NOMO-1 treated with dmso at 0.1 percent for 144 hours (cell line): ENCODE results near the gene EMP1.

Experiments used
- DNase-seq: peaks from one replicate; lab custom pipeline; 2025; ENCODE audit not compliant: unreplicated experiment; lab: John Stamatoyannopoulos, UW

The EMP1 gene

DNA sequence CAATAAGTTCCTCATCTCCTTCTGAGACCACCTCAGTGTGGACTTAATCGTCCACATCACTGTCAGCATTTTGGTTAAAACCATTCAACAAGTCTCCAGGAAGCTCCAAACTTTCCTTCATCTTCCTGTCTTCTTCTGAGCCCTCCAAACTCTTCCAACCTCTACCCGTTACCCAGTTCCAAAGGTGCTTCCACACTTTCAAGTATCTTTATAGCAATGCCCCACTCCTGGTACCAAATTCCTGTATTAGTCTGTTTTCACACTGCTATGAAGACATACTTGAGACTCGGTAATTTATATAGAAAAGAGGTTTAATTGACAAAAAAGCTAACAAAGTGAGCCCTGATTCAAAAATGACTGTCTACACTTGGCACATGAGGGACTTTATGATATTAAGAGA is 22.8 kb downstream of the EMP1 start:
- DNase-seq, result no peak

DNA sequence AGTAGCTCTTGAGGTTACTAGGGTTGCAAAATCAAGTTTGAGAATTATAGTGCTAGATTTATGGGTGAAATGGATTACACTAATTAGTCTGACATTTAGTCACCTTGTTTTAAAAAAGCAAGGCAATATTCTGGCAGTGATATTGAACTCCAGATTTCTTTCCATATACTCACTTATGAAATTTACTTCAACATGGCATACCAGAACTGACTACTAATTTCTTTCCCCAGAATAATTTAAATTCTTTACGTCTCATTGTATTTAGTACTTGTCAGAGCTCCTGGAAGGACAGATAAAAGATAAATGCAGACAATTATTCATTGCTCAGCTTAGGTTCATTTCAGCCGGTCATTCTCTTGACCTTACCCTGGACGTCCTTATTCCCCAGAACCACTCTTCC is 24.3 kb downstream of the EMP1 start:
- no peak for DNase-seq

DNA sequence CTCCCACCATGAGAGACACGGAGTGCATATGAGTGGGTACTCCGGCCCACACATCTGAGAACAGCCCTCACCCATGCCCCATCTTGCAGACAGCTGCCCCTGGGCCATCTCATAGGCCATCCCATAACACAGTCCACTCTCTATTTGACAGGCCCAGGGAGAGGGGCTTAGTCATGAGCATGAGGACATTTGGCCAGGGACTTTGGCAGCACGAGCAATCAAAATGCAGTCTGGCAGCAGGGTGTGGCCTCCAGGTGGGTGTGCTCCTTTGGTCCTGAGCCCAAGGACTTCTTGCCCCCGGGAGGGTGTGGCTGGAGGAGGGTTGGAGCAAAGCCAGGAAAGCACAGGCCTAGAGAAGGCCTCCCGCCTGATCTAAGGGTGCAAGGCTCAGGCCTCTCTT is 25.6 kb downstream of the EMP1 start:
- DNase-seq, result no peak

DNA sequence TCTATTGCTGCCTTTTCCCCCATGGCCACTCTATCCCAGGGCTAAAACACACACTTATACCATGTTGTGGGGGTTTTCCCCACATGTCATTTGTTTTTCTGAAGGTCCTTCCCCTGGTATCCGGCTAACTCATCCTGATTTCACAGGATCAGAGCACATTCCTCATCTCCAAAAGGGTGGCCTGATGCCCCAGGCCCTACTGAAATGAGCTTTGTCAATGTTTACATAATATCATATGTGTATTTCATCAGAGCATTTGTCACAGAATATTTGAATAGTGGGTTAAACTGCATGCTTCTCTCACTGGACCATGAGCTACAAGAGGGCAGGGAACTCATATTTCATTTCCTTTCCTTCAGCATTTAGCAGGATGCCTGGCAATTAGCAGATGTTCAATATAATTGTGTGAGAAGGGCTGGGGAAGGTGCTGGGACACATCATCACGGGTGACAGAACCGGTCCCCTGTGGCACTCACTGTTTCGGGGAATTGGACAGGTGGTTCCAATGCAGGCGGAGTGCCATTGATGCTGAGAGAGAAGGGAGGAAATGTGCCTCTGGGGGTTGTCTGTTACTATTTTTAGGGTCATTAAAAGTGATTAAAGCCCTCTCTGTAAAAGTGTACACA is 26.8 kb downstream of the EMP1 start:
- no peak for DNase-seq

DNA sequence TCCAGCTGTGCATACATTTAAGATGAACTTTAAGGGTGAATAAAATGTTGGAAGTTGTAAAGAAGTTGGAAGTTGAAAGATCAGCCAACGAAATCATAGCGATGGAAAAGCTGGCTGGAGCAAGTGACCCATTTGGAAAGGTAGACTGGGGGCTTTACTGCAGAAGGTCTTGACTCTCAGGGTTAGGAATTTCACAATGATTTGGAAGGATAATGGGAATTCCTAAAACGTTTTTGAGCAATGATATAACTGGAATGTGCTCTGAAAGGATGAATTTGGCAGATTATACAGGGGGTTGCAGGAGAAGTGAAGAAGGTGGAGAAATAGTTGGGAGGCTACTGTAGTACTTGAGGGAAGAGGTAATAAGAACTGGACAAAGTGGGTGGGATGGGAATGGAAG is 27.4 kb downstream of the EMP1 start:
- no peak for DNase-seq

DNA sequence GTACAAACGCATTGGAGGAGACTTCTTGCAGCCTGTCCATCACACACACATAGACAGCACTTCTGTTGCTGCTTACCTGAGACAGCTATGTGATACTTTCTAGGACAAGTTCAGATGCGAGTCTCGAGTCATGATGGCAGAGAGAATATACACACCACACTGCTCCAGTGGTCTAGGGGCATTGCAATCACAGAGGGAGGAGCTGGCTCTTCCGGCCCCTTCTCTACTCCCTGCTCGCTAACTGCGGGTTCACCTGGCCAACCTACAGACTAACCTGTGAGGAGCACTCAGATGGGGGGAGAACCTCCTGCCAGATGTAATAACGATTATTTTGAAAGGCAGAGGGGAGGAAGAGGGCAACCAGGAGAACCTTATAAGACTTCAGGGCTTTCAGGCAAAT is 30.7 kb downstream of the EMP1 start:
- DNase-seq, result no peak

DNA sequence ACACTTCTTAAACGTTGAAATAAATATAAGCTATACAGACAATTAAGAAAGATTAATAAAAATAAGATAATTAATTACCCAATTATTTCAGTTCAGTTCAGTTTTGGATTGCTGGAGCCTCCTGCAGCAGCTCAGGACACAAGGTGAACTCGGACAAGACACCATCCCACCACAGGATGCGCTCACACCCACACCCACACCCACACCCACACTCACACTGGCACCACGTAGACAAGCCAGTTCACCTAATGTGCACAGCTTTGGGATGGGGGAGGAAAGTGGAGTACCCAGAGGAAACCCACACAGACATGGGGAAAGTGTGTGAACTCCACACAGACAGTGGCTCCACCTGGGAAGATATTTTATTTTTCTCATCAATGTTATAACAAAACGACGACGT is 32.1 kb downstream of the EMP1 start:
- DNase-seq, result no peak

DNA sequence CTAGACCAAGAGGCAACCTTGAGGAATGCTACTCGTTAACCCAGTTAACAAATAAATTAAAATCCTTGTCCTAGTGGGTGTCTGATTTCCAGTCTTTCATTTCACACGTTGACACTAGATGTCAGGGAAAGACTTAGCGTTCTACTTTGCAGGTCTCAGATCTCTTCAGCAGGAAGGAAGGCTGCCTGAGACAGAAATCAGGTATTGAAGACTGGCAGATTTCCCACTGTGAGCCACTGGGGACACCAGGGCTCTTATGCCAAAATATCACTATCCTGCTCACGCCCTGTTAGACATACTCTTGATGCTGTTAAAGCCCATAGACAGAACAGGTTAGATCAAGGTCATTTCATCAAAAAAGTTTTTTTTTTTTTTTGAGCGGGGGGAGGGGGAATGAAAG is 33.0 kb downstream of the EMP1 start:
- DNase-seq, result no peak

DNA sequence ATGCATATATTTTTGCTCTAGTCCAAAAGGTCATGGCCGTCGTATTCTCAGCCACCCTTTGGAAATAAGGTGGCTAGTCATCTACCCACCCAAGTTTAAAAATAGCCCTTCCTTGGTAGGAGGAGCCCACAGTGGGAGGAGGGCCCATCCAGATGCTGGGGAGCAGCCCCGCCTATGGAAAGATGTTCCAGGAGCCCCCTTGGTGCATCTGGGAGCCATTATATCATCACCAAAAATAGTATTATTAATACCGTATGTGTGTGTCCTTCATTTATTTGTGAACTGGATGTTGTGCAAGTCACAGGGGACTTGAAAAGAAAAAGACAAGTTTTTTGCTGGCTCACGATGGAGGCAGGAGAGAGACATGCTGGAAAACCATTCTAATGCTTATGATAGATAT is 34.0 kb downstream of the EMP1 start:
- DNase-seq, result no peak

DNA sequence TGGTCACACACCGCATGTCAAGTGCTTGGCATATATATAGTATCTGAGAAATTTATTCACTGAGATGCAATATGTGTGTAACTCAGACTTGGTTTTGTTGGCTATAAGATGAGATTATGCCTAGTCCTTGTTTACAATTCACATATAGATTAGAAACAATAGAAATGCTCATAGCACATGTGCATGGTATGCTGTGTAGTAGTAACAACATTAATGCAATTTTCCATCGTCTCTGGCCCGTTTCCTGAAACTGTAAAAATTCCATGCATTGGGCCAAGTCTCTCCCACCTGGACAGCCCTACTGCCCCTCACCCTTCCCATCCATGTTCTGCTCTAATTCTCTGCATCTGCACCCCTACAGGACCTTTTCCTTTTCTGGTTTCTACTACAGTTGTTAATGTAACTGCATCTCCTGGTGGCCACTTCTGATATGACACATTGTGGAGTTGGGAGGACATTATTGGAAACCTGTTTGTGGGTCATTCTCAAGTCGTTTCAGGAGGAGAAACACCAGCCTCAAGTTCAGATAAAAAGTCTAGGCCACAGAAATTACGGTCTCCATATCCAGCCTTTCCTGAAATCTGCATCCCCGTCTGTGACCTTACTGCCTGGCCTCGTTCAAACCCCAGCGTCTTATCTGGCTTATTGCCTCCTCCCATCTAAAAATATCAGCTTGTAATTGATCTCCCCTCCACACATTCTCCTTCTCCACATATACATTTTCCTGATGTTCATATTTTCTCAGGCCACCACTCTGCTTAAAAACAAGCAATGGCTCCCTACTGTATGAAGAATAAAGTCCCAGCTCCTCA is 37.5 kb downstream of the EMP1 start:
- no peak for DNase-seq

DNA sequence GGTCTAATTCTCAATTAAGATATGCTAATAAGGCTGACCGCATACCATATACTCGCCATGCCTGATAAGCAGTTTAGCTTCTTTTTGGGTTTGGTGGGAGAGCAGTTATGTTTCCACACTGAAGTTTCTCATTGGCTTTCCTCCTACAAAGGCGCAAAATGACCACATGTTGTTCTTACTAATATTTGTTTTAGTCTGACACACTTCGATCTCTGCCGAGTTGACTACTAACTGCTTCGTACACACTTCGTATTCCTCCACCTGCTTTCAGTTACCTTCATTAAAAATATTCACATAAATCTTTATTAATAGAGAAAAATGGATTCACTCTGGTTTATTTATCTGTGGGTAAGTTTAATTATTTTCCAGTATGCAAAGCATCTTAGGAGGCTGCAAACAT is 41.7 kb downstream of the EMP1 start:
- no peak for DNase-seq

DNA sequence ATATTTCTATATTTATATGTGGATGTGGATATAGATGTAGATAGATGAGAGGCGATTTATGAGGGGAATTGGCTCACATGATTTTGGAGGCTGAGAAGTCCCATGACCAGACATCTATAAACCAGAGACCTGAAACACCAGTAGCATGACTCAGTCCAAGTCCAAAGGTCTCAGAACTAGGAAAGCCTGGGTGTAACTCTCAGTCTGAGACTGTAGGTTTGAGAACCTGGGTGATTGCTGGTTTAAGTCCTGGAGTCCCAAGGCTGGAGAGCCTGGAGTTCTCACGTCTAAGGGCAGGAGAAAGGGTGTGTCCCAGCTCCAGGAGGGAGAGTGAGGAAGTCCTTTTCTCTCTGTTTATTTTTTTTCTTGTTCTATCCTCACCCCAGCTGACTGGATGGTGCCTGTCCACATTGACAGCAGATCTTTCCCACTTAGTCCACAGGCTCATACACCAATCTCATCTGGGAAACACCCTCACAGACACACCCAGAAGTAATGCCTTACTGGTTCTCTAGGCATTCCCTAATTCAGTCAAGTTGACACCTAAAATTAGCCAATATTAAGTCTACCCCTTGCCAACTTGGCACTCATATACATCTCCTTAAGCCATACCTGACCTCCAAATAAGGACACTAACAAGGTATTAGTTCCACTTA is 45.4 kb downstream of the EMP1 start:
- no peak for DNase-seq

DNA sequence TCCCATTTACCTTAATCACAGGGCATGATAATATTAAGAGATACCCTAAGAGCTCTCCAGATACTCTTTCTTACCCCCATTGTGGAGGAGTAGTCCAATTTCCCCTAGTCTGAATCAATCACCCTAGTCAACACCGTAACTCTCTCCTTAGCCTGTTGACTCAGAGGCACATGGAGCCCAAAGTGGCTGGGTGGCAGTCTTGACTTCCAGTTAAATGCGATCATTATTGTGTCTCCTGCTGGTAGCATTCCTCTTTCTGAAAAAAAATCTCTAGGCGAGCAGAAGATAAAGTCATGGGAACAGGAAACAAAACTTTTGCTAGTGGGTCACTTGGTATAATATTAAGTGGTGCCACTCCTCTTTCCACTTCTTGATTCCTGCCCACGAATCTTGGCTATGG is 46.4 kb downstream of the EMP1 start:
- no peak for DNase-seq

DNA sequence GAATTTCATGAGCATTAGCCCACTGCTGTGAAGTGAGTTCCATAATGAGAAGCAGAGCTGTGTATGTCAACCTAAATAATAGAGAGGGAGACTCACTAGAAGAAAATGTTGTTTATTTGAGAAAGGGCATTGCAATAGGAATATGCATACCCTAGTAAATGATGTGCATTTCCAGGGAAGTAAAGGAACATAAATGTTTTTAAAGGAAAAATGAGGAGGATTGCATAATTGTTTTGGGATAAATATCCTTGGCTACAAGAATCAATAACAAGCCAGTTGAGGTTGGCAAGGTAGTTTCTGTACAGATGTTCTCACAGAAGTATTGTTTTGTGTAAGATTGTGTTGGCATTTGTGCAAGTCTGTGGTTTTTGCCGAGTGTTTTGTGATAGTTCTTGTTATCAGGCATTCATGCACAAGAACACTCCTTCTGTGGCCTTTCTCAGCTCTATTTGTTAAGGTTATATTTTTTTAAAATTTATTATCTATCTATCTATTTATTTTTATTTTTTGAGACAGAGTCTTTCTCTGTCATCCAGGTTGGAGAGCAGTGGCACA is 47.1 kb downstream of the EMP1 start:
- no peak for DNase-seq

DNA sequence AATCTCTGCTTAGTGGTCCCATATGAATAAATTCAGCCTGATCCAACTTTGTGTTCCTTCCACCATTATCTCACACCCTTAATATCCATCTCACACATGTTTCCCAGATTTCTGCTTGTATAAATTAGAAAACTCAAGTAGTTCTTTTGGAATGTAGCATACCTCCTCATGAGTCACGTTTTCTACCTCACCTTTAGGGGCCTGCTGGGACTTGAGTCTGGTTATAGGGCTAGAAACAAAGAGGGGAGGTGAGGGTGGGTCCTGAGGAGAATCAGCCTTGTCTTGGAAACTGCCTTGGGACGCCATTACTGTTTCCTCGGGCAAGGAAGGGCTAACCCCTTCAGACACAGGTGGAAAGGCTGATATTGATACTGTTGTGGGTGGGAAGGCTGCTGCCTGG is 51.1 kb downstream of the EMP1 start:
- DNase-seq, result no peak

DNA sequence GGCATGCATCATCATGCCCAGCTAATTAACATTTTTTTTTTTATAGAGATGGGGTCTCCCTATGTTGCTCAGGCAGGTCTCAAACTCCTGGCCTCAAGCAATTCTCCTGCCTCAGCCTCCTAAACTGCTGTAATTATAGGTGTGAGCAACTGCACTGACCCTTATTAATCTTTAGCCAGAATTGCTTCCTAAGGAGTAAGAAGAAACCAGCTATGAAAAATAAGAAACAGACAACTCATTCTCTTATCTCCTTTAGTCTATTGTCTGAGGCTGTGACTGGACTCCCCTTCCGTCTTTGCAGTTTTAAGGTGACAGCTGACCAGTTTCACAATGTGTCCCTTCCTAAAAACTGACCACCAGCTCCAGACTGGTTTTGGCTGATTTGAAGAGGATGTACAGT is 52.4 kb downstream of the EMP1 start:
- no peak for DNase-seq

DNA sequence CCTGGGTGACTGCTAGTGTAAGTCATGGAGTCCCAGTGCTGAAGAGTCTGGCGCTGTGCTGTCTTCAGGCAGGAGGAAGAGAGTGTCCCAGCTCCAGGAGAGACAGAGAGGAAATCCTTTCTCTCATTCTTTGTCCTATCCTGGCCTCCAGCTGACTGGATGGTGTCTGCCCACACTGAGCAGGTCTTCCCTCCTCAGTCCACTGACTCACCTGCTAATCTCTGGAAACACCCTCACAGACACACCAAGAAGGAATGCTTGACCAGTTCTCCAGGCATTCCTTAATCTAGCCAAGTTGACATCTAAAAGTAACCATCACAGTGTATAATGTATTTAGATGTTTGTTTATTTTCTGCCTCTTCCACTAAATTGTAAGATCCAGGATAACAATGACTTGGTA is 53.9 kb downstream of the EMP1 start:
- no peak for DNase-seq

DNA sequence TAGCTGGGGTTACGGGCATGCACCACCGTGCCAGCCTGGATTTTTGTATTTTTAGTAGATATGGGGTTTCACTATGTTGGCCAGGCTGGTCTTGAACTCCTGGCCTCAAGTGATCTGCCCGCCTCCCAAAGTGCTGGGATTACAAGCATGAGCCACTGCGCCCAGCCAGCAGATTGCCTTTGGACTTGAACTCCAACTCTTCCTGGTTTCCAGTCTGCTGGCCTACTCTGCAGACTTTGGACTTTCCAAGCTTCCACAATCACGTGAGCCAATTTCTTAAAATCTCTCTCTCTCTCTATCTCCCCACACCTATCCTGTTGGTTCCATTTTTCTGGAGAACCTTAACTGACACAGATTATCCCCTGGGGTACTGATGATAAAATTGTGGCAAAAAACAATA is 55.0 kb downstream of the EMP1 start:
- DNase-seq, result no peak

DNA sequence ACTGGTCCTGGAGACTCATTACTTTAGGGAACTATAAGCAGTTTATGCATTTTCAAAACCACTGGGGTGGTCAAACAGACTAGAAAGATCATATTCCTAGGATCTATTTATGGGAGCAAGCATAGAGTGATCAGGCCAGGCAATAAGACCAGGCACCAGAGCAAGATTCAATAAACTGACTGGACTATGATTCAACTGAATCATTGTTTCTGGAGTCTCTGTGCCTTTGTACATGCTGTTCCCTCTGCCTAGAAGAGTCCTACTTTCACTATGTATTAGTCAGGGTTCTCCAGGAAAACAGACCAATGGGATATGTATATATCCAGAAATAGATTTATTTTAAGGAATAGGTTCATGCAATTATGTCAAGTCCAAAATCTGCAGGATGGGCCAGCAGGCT is 55.5 kb downstream of the EMP1 start:
- DNase-seq, result no peak

DNA sequence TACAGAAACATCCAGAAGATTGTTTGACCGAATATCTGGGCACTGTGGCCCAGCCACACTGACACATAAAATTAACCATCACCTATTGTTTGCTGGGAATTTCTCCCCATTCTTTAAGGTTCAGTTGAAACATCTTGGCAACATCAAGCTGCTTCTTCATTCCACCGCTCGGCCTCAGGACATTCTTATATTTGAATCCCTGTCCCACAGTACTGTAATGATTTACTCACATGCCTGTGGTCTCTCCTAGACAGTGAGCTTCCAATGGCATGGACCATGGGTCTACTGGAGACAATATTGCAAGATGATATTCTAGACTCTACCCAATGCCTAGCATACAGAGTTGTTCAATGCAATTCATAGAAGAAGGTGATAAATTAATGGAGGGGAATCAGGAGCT is 56.1 kb downstream of the EMP1 start:
- DNase-seq, result no peak

DNA sequence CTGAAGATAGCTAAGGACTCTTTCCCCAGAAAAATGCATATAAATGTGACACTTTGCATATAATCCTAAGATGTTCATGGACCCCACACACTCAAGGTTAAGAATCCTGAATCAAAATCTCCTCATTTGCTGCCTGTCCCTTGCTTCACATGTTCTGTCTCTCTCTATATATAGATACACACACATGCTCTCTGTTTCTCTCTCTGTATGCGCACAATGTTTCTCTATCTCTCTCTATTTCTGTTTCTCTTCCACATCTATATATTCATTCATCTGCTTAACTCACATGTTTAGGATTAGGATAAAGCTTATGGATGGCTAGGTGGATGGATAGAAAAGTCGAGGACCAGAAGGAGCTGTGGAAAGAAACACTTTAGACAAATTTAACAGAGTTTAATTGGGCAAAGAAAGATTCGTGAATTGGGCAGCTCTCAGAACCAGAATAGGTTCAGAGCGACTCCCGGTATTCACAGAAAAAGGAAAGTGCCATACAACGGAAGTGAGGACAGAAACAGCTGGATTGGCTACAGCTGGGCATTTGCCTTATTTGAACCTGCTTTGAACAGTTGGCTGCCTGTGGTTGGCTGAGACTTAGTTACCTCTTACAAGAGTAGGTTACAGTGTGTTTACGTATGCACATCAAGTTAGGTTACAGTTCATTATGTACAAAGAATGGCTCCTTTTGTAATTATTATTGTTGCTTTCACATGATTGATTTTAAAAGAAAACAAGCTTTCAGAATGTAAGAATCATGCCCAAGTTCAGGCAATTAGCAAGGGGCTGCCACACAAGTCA is 57.6 kb downstream of the EMP1 start:
- no peak for DNase-seq
